ENCODE results near the gene GBE1. TPM values are rescaled to one million over a fixed set of nuclear protein-coding genes. Genes with fewer than 3 reads are reported as not detected.

Gene GBE1
- total RNA-seq, 2 donors from 2014 or later = 15.0 to 26.7 TPM

- intact Hi-C loops (cut with DNase I) = no loop called here
- DNase-seq = no peak
- Histone ChIP-seq H3K36me3 (no peaks in the 10 kb centered on the region), H3K4me3 (no peak overlapping the region), H3K27me3 (no peaks in the 10 kb centered on the region), H3K4me1 (no peaks in the 10 kb centered on the region), H3K9ac (ENCODE audit: low read depth in 2 of 2, low read length in 2 of 2) (no peak overlapping the region), H3K27ac (no peak overlapping the region), H3K9me3 (no peaks in the 10 kb centered on the region)
- TF ChIP-seq, protein P1, sequence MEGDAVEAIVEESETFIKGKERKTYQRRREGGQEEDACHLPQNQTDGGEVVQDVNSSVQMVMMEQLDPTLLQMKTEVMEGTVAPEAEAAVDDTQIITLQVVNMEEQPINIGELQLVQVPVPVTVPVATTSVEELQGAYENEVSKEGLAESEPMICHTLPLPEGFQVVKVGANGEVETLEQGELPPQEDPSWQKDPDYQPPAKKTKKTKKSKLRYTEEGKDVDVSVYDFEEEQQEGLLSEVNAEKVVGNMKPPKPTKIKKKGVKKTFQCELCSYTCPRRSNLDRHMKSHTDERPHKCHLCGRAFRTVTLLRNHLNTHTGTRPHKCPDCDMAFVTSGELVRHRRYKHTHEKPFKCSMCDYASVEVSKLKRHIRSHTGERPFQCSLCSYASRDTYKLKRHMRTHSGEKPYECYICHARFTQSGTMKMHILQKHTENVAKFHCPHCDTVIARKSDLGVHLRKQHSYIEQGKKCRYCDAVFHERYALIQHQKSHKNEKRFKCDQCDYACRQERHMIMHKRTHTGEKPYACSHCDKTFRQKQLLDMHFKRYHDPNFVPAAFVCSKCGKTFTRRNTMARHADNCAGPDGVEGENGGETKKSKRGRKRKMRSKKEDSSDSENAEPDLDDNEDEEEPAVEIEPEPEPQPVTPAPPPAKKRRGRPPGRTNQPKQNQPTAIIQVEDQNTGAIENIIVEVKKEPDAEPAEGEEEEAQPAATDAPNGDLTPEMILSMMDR (IDR thresholded peaks at IDR 0.05) = no peak
These were observed 316.5 kb downstream of the GBE1 start for GRCh38 chr3:81444817-81445460.

GRCh38 chr3:81443958-81444357 lies 317.5 kb downstream of the GBE1 start:
- TF ChIP-seq, protein P1 (IDR thresholded peaks at IDR 0.05) = no peak
- Histone ChIP-seq H3K4me1 (no peaks in the 10 kb centered on the region), H3K4me3 (no peak overlapping the region), H3K36me3 (no peaks in the 10 kb centered on the region), H3K27me3 (no peaks in the 10 kb centered on the region), H3K9me3 (no peaks in the 10 kb centered on the region), H3K27ac (no peak overlapping the region), H3K9ac (ENCODE audit: low read depth in 2 of 2, low read length in 2 of 2) (no peak overlapping the region)
- no peak for DNase-seq
- intact Hi-C loops (cut with DNase I) = no loop called here

GRCh38 chr3:81443457-81443782 lies 318.0 kb downstream of the GBE1 start:
- H3K27ac ChIP-seq = no peak overlapping the region
- no peaks in the 10 kb centered on the region for H3K9me3 ChIP-seq
- no peak overlapping the region for H3K4me3 ChIP-seq
- intact Hi-C loops (cut with DNase I) = no loop called here
- no peak for DNase-seq
- TF ChIP-seq, protein P1 (IDR thresholded peaks at IDR 0.05) = no peak
- no peaks in the 10 kb centered on the region for H3K36me3 ChIP-seq
- no peaks in the 10 kb centered on the region for H3K27me3 ChIP-seq
- H3K9ac ChIP-seq (ENCODE audit: low read depth in 2 of 2, low read length in 2 of 2) = no peak overlapping the region
- H3K4me1 ChIP-seq = no peaks in the 10 kb centered on the region

GRCh38 chr3:81442758-81443456 lies 318.5 kb downstream of the GBE1 start:
- no peaks in the 10 kb centered on the region for H3K27me3 ChIP-seq
- H3K36me3 ChIP-seq = no peaks in the 10 kb centered on the region
- intact Hi-C loops (cut with DNase I) = no loop called here
- TF ChIP-seq, protein P1 (IDR thresholded peaks at IDR 0.05) = no peak
- H3K27ac ChIP-seq = no peak overlapping the region
- H3K4me1 ChIP-seq = no peaks in the 10 kb centered on the region
- no peak for DNase-seq
- no peak overlapping the region for H3K9ac ChIP-seq (ENCODE audit: low read depth in 2 of 2, low read length in 2 of 2)
- H3K9me3 ChIP-seq = no peaks in the 10 kb centered on the region
- no peak overlapping the region for H3K4me3 ChIP-seq

DNA sequence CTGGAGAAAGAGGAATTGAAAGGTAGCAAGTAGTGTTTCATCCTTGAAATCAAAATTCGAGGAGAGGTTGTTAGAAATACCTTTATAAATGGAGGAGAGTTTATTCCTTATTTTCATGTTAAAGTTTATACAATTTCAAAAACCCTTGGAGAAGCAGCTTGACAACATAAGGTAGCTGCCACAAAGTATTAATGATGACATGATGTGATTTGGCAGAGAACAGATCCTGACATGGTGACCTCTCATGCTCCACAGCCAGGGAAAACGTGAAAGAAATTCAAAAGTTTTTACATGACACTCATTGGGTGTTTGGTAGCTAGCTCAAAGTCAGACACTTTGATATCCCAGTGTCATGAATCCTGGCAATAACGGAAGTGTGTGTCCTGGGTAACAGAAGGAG lies 320.8 kb downstream of the GBE1 start:
- TF ChIP-seq, protein P1 (IDR thresholded peaks at IDR 0.05) = no peak
- intact Hi-C loops (cut with DNase I) = no loop called here
- Histone ChIP-seq H3K27me3 (no peaks in the 10 kb centered on the region), H3K36me3 (no peaks in the 10 kb centered on the region), H3K4me1 (no peaks in the 10 kb centered on the region), H3K4me3 (no peak overlapping the region), H3K9me3 (no peaks in the 10 kb centered on the region), H3K9ac (ENCODE audit: low read depth in 2 of 2, low read length in 2 of 2) (no peak overlapping the region), H3K27ac (no peak overlapping the region)
- no peak for DNase-seq
